Loucy (cell line): ENCODE data around the gene CUX1.

ENCODE experiments used
- H2AFZ ChIP-seq: fragments of 200-600 bp; sonication (generic); 2 replicates; pipeline ENCODE4 v1.6.0; 2016; ENCODE audit warnings: antibody characterized with exemption, mild to moderate bottlenecking, low read length, moderate library complexity
- H3F3A ChIP-seq: fragments of 200-600 bp; 2 replicates; pipeline ENCODE4 v1.6.0; 2016; ENCODE audit warnings: antibody characterized with exemption, low read depth, mild to moderate bottlenecking
- H3K27me3 ChIP-seq: fragments of 200-600 bp; sonication (generic); 2 replicates; pipeline ENCODE4 v1.6.1; 2014; ENCODE audit warnings: low read length, mild to moderate bottlenecking; ENCODE audit not compliant: insufficient read depth, poor library complexity, severe bottlenecking
- H3K36me3 ChIP-seq: fragments of 200-600 bp; sonication (generic); 2 replicates; pipeline ENCODE4 v1.6.1; 2016; ENCODE audit warnings: low read length; ENCODE audit not compliant: insufficient read depth
- H3K4me1 ChIP-seq: fragments of 200-600 bp; sonication (generic); 2 replicates; pipeline ENCODE4 v1.5.1; 2014; ENCODE audit warnings: low read length, mild to moderate bottlenecking; ENCODE audit not compliant: insufficient read depth, poor library complexity, severe bottlenecking
- H3K4me2 ChIP-seq: fragments of 200-600 bp; sonication (generic); 2 replicates; pipeline ENCODE4 v1.6.0; 2014; ENCODE audit warnings: antibody characterized with exemption, low read length, low read depth, mild to moderate bottlenecking; ENCODE audit not compliant: poor library complexity, severe bottlenecking
- H3K4me3 ChIP-seq: fragments of 200-600 bp; sonication (generic); 2 replicates; pipeline ENCODE4 v1.5.1; 2014; ENCODE audit warnings: low read length, mild to moderate bottlenecking, mixed read lengths; ENCODE audit not compliant: poor library complexity, severe bottlenecking
- H3K79me2 ChIP-seq: fragments of 200-600 bp; sonication (generic); 2 replicates; pipeline ENCODE4 v1.6.1; 2014; ENCODE audit warnings: low read length; ENCODE audit not compliant: insufficient read depth
- H3K9ac ChIP-seq: fragments of 200-600 bp; sonication (generic); 2 replicates; pipeline ENCODE4 v1.6.0; 2014; ENCODE audit warnings: mild to moderate bottlenecking, low read depth, low read length, moderate library complexity; ENCODE audit not compliant: poor library complexity, severe bottlenecking
- H3K9me2 ChIP-seq: fragments of 200-600 bp; sonication (generic); replicated peaks from 2 replicates; pipeline ENCODE4 v1.6.1; 2016; ENCODE audit warnings: low read depth, low read length, mixed read lengths
- H3K9me3 ChIP-seq: fragments of 200-600 bp; sonication (generic); 2 replicates; pipeline ENCODE4 v1.6.1; 2014; ENCODE audit warnings: mild to moderate bottlenecking, antibody characterized with exemption, low read length, low read depth; ENCODE audit not compliant: insufficient read depth
- H4K20me1 ChIP-seq: fragments of 200-600 bp; sonication (generic); 2 replicates; pipeline ENCODE4 v1.6.0; 2014; ENCODE audit warnings: antibody characterized with exemption, low read length, mild to moderate bottlenecking; ENCODE audit not compliant: insufficient read depth, poor library complexity, severe bottlenecking
- EZH2phosphoT487 ChIP-seq: fragments of 200-600 bp; IDR thresholded peaks from 2 replicates; pipeline ENCODE4 v1.6.1; 2018; ENCODE audit warnings: antibody characterized with exemption, mild to moderate bottlenecking, moderate library complexity, borderline replicate concordance
- TF ChIP-seq, protein P1 (sequence below): fragments of 200-600 bp; sonication (generic); conservative IDR thresholded peaks from 2 replicates; pipeline ENCODE4 v1.5.1; 2014; ENCODE audit warnings: mild to moderate bottlenecking, antibody characterized with exemption, low read length

The CUX1 gene

DNA sequence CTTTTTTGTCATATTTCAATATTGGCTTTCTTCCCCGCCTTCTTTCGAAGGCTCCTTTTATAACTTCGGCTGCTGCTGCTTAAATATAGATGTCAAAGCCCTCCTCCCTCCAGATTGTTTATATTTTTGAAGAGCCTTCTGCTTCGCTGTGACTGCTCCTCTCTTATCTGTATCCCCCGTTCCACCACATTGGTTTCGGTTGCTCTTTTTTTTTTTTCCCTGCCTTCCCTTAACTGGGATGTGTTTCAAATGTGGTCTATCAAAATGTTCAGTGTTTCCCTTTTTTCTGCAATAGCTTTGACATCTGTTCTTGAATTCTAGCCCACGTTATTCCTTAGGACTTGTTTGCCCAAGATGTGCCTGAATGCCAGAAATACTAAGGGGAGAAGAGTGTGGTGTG, 96.4 kb downstream of the CUX1 start:
- H3K4me2 ChIP-seq = no peak overlapping the region
- H3K79me2 ChIP-seq = peaks cover 88% of the 10 kb centered on the region
- TF ChIP-seq EZH2phosphoT487 = no peak
- TF ChIP-seq, protein P1, sequence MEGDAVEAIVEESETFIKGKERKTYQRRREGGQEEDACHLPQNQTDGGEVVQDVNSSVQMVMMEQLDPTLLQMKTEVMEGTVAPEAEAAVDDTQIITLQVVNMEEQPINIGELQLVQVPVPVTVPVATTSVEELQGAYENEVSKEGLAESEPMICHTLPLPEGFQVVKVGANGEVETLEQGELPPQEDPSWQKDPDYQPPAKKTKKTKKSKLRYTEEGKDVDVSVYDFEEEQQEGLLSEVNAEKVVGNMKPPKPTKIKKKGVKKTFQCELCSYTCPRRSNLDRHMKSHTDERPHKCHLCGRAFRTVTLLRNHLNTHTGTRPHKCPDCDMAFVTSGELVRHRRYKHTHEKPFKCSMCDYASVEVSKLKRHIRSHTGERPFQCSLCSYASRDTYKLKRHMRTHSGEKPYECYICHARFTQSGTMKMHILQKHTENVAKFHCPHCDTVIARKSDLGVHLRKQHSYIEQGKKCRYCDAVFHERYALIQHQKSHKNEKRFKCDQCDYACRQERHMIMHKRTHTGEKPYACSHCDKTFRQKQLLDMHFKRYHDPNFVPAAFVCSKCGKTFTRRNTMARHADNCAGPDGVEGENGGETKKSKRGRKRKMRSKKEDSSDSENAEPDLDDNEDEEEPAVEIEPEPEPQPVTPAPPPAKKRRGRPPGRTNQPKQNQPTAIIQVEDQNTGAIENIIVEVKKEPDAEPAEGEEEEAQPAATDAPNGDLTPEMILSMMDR = no peak
- no peak overlapping the region for H3K9ac ChIP-seq
- H3K9me2 ChIP-seq = no peaks in the 10 kb centered on the region
- H2AFZ ChIP-seq = no peak overlapping the region
- H3K9me3 ChIP-seq = no peaks in the 10 kb centered on the region
- H3K36me3 ChIP-seq = peaks cover 31% of the 10 kb centered on the region; the same call in 1 of the 2 replicates
- H3K4me3 ChIP-seq = no peak overlapping the region
- no peaks in the 10 kb centered on the region for H3K27me3 ChIP-seq
- H3K4me1 ChIP-seq = no peaks in the 10 kb centered on the region
- peaks cover 65% of the 10 kb centered on the region for H4K20me1 ChIP-seq
- no peaks in the 10 kb centered on the region for H3F3A ChIP-seq

DNA sequence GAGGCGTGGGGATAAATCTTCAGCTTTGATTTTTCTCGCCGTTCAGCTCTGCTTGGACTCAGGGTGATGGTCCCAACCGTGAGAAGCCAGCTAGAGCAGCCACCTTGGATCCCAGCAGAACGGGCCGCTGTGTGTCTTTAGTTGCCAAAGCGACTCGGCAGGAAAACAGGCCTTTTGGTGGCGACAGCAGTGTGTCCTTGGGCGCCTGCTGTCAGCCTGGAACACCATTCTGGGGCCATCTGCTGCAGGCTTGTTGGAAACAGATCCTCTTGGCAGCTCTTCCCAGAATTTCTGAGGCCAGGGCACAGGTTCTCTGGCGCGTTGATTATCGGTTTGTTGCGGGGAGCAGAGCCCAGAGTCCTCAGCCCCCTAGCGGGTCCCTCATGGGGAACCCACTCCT, 97.6 kb downstream of the CUX1 start:
- Histone ChIP-seq H3K36me3 (peaks cover 41% of the 10 kb centered on the region; the same call in 1 of the 2 replicates), H4K20me1 (peaks cover 69% of the 10 kb centered on the region), H3K4me3 (no peak overlapping the region), H3K27me3 (no peaks in the 10 kb centered on the region), H2AFZ (no peak overlapping the region), H3F3A (no peaks in the 10 kb centered on the region), H3K4me2 (no peak overlapping the region), H3K4me1 (no peaks in the 10 kb centered on the region), H3K9ac (no peak overlapping the region), H3K79me2 (peaks cover 88% of the 10 kb centered on the region), H3K9me2 (no peaks in the 10 kb centered on the region), H3K9me3 (no peaks in the 10 kb centered on the region)
- TF ChIP-seq EZH2phosphoT487 = no peak
- TF ChIP-seq, protein P1 = no peak

DNA sequence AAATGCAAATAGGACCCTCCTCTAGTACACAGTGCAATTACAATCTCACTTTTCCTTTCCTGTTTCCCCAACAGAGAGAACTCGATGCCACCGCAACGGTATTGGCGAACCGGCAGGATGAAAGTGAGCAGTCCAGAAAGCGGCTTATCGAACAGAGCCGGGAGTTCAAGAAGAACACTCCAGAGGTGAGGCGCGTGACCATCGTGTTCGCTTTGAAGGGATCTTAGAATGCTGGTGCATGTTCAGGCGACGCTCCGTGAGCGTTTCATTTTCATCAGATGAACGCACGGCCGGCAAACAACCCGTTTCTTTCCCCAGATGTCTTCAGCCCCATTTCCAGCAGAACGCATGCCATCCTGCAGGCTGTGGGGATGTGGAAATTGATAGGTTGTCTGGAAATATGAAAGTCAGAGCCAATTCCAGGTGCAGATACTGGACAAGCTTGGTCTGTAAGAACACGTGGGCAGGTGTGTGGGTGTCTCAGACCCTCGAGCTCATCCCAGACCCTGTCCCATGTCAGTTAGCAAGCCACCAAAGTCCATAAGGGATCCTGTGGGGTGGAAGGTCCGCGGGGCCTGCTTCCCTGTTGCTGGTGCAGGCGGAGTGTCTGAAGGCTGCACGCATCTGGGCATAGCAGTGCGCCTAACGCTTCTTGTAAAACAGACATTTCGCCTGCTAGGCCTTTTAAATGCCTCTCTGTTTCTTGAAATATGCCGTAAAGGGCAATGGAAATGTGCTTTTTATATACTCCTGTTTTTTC, 98.8 kb downstream of the CUX1 start:
- Histone ChIP-seq H3K4me1 (no peaks in the 10 kb centered on the region), H3K36me3 (peaks cover 41% of the 10 kb centered on the region; the same call in 1 of the 2 replicates), H3K4me3 (no peak overlapping the region), H3F3A (no peaks in the 10 kb centered on the region), H4K20me1 (peaks cover 61% of the 10 kb centered on the region), H2AFZ (no peak overlapping the region), H3K27me3 (no peaks in the 10 kb centered on the region), H3K79me2 (peaks cover 87% of the 10 kb centered on the region), H3K9me3 (no peaks in the 10 kb centered on the region), H3K9me2 (no peaks in the 10 kb centered on the region), H3K9ac (no peak overlapping the region), H3K4me2 (no peak overlapping the region)
- TF ChIP-seq, protein P1 = no peak
- no peak for TF ChIP-seq EZH2phosphoT487
